EL (cell line): ENCODE data around the gene CDKN2AIPNL.
A peak's percentile ranks its signal among the peaks of the same experiment; 100 is the strongest.

Experiments
- DNase-seq: peaks from one replicate; pipeline ENCODE4 v3.0.0-alpha.2; 2016

Gene CDKN2AIPNL

GRCh38 chr5:134411546-134412266 lies at the start of gene CDKN2AIPNL:
Gene CDKN2AIPNL (minus strand): TSS chr5:134411881. CDS start chr5:134411854, 27 bp downstream.
- peak; percentile 86 for DNase-seq

GRCh38 chr5:134460551-134460950 lies 48.9 kb upstream of the CDKN2AIPNL start:
- no peak for DNase-seq

- no peak for DNase-seq
Observed at GRCh38 chr5:134459491-134459890, 47.8 kb upstream of the CDKN2AIPNL start.

GRCh38 chr5:134459010-134459403 lies 47.3 kb upstream of the CDKN2AIPNL start:
- no peak for DNase-seq

DNA sequence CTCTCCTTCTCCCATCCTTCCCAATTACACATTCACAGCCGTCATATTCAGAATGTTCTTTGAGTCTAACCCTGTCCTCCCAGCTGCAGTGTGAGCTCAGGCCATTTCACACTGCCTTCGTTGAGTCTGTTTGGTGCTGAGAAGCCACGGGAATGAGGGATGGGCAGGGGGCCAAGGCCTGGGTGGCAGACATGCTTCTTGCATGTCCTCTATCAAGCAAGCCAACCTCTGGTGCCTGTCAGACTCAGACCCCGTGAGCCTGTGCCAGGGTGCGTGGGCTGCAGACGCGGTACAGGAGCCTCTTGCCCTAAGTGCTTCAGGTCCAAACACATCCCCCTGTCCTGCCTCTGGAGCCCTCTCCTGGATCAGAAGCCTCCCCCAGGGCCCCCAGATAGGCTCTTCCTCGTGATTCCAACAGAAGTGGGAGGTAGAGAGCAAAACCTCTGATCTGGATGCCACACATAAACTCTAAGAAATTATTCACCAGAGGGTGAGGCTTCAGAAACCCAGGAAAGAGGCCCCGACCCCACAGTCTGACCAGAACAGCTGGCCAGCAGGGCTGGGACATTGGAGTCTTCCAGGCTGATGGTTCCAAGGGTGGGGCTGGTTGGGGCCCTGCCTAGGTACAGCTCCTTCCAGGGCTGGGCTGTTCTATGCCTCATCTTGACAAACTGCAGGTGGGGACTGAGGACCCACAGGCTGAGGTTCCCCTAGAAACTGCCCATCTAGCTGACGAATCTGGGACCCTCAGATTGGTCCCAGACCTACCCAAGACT lies 46.7 kb upstream of the CDKN2AIPNL start:
- peak; percentile 40 for DNase-seq

- no peak for DNase-seq
Observed at GRCh38 chr5:134457801-134458200, 46.1 kb upstream of the CDKN2AIPNL start.

GRCh38 chr5:134456825-134457224 lies 45.1 kb upstream of the CDKN2AIPNL start:
- DNase-seq: no peak

DNA sequence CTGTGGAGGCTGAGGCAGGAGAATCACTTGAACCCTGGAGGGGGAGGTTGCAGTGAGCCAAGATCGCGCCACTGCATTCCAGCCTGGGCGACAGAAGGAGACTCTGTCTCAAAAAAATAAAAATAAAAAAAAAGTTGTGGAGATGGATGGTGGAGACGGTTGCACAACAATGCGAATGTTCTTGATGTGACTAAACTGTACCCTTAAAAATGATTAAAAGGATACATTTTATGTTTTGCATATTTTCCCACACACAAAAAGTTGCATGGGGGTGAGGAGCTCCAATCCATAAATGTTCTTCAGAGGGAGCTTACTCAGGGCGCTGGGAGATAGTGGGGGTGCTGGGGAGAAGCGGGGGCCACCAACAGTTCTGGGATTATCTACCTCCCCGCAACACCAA lies 43.8 kb upstream of the CDKN2AIPNL start:
- DNase-seq: no peak

DNA sequence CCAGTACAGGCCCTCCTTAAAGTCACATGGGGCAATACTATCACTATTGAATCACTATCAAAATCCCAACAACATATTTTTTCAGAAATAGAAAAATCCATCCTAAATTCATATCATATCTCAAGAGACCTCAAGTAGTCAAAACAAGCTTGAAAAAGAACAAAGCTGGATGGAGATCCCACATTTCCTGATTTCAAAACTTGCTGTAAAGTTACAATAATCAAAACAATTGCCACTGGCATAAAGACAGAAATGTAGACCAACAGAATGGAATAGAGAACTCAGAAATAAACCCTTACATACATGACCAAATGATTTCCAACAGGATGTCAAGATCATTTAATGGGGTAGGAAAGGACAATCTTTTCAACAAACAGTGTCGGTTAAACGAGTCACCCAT lies 41.3 kb upstream of the CDKN2AIPNL start:
- DNase-seq: no peak

- peak; percentile 85 for DNase-seq
Observed at GRCh38 chr5:134451936-134452505, 40.3 kb upstream of the CDKN2AIPNL start.

DNA sequence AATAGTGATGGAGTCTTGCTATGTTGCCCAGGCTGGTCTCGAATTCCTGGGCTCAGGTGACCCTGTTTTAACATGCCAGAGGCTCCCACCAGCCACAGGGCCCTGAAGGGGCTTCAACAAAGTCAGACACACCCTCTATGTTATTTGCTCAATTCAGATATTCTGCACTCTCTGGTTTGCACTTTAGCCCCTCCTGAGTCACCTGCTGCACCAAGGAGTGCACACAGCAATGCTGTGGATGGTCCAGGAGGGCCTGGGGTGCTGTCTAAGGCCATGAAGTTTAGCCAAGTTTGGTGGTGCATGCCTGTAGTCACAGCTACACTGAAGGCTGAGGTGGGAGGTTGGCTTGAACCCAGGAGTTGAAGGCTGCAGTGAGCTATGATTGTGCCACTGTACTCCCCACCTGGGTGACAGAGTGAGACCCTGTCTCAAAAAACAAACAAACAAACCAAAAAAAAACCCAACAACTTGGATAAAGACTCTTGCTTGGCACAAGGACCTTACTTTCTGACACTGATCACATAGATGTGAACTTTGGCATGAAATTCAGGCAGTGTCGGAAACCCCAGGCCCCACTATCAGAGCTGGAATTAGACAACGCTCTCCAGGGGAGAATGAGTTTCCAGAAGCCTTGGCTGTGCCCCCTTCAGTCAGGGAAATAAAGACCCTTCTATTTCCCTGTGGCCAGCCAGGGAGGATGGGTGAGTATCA lies 39.7 kb upstream of the CDKN2AIPNL start:
- DNase-seq: no peak

DNA sequence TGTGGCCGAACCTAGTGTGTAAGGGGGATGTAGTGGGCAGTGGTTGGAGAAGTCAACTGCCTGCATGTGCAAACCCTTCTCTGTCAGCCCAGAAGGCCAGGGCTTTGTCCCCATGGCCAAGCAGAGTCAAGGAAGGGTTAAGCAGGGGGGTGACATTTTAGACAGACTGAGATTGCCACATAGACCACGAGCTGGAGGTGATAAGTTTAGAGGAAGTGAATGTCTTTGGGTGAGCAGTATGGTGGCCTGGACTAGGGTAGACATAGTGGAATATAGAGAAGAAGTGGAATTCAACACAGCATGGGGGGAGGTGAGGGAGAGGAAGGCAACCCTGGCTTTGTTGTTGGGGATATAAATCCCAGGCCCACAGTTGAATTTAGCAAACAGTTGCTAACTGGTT lies 38.7 kb upstream of the CDKN2AIPNL start:
- no peak for DNase-seq

- no peak for DNase-seq
Observed at GRCh38 chr5:134449167-134449566, 37.5 kb upstream of the CDKN2AIPNL start.

GRCh38 chr5:134447815-134448520 lies 36.3 kb upstream of the CDKN2AIPNL start:
- no peak for DNase-seq

DNA sequence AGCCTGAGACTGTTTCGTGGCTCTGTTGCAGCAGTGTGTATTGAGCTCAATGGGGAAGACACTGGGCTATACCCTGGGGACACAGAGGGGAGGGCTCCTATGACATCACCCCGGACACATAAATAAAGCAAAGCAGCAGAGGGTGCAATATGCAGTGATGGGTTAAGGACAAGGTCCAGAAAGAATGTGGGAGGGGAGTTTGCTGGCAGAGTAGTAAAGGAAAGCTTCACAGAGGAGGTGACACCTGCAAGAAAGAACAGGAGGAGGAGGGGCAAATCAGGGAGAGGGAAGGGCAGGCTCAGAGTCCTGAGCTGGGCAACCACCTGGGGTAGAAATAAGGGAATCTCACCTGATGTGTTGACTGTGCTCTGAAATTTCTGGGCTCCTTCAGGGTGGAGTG lies 35.3 kb upstream of the CDKN2AIPNL start:
- DNase-seq: peak; percentile 37

- DNase-seq: no peak
Observed at GRCh38 chr5:134445856-134446818, 34.5 kb upstream of the CDKN2AIPNL start.

GRCh38 chr5:134444941-134445471 lies 33.3 kb upstream of the CDKN2AIPNL start:
- DNase-seq: no peak

DNA sequence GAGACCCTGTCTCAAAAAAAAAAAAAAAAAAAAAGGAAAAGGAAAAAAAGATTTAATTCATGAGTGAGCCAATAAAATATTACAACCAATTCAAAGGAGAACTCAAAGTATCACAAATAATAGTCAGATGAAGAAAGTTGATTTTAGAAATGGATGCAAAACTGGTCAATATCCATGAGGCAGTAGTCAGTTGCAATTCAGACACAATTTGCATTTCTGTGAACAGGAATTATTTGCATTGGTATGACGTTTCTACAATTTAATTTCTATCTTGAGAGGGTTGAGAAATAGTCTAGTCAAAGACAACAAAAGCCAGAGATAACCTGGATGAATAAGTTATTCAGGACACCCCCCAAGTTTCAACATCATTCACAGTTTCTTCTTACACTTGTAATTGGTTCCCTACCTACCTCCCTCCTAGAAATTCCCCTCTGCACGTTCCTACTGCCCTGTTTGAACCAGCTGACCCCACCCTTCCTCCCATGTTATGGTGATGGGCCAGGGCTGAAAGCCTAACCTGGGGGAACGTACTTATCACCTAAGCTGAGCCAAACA lies 28.6 kb upstream of the CDKN2AIPNL start:
- DNase-seq: no peak

GRCh38 chr5:134439210-134439654 lies 27.6 kb upstream of the CDKN2AIPNL start:
- DNase-seq: peak; percentile 96

DNA sequence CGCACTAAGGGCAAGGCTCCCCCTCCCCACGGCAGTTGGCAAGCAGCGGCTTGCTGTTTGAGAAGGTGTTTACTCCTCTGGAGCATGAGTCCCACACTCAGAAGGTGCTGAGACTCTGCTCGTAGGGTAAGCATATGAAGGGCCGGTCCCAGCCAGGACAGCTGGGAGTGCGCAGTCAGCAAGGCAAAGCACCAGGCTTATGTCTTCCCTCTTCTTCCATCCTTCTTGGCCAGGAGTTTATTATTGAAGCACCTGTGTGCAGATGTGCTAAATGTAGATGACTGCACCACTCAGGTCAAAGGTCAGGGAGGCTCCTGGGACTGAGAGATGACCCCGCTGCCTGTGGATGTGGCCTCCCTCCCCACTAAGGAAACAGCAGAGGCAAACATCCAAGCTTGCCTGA lies 27.0 kb upstream of the CDKN2AIPNL start:
- DNase-seq: no peak
